ENCODE data around the gene ATP8B3. TPM values are rescaled to one million over a fixed set of nuclear protein-coding genes. Genes with fewer than 3 reads are reported as not detected.
A peak's percentile ranks its signal among the peaks of the same experiment; 100 is the strongest.

The ATP8B3 gene
- total and polyA plus RNA-seq, 2 experiments from 2014 or later: 2.1 to 6.0 TPM

DNA sequence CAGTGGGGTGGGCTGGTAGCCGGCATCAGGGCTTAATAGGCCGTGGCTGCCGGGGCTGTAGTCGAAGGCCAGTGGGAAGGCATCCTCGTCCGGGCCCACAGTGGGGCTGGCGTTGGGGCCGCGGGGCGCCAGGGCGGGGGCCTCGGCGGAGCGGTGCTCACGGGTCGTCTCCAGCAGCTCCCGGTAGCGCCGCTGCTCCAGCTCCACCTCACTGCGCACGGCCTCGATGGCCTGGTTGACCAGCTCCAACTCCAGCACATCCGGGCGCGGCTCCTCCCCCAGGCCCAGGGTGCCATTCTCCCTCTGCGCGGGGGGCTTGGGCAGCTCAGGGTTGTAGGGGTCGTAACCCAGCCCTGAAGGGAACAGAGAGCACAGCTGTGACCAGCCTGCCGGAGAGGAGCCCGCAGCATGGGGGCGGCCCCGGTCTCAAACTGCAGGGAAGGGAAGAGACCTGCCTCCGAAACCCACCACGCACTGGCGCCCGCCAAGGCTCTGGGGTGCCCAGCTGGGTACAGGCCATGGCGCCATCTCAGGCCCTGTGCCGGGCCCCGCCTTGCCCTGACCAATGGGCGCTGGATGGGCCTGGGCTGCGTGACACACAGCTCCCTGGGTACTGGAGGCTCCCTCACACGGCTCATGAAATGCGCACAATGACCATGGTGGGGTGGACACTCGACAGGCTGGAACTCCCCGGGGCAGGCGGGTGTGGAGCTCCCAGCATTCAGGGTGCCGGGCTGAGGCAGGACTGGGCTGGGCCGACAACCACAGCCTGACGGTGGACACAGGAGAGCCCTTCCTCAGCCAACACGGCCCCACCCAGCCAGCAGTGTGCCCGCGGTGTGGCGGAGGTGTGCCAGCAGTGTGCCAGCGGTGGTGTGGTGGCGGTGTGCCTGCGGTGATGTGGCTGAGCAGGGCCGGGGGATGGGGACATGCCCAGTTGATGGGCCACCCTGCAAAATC is 16.5 kb upstream of the ATP8B3 start (continued):
- TF ChIP-seq ETS1 (IDR thresholded peaks at IDR 0.05): no peak

- DNase-seq (ENCODE audit: low spot score) (no peak), ATAC-seq (peak; percentile 2; the same call in 1 of the 3 replicates)
- H3K27ac Mint-ChIP-seq: no peak overlapping the region
- H3K4me3 Mint-ChIP-seq: no peak overlapping the region
- Histone ChIP-seq H3K4me1 (ENCODE audit: insufficient read depth) (no peaks in the 10 kb centered on the region), H3K27ac (ENCODE audit: low read depth) (peak overlapping the region; percentile 45; the same call in 1 of the 2 replicates), H3K9me2 (ENCODE audit: insufficient read depth) (no peaks in the 10 kb centered on the region), H4K20me1 (replicated peaks; ENCODE audit: insufficient read depth) (peaks cover 12% of the 10 kb centered on the region), H3K36me3 (ENCODE audit: insufficient read depth) (no peaks in the 10 kb centered on the region), H2AFZ (no peak overlapping the region), H3K27me3 (ENCODE audit: insufficient read depth) (no peaks in the 10 kb centered on the region), H3K4me3 (no peak overlapping the region), H3K4me2 (no peak overlapping the region), H3F3A (replicated peaks; ENCODE audit: low read depth) (0 out of 2 replicates have a peak, but pooled peaks cover 4% of the 10 kb centered on the region), H3K79me2 (replicated peaks; ENCODE audit: insufficient read depth) (peaks cover 10% of the 10 kb centered on the region; the same call in 1 of the 2 replicates)
- H3K36me3 Mint-ChIP-seq (ENCODE audit: low read depth): peaks cover 17% of the 10 kb centered on the region
- peaks cover 10% of the 10 kb centered on the region for H3K27me3 Mint-ChIP-seq (ENCODE audit: insufficient read depth, low read depth, poor library complexity)
- peaks cover 6% of the 10 kb centered on the region; the same call in 2 of the 3 replicates for H3K4me1 Mint-ChIP-seq
- TF ChIP-seq ZNF331 (CRISPR knock-in tag; IDR thresholded peaks at IDR 0.05; ENCODE audit: low read depth): no peak
- no peak for TF ChIP-seq NANOG (IDR thresholded peaks at IDR 0.05; ENCODE audit: borderline replicate concordance)
- TF ChIP-seq CREB1 (CRISPR knock-in tag; IDR thresholded peaks at IDR 0.05; ENCODE audit: low read depth): no peak
- TF ChIP-seq CTCF (conservative IDR thresholded peaks at IDR 0.05; ENCODE audit: low read depth in 2 of 2): no peak
- no peak for TF ChIP-seq STAT1 (IDR thresholded peaks at IDR 0.05; ENCODE audit: unreplicated experiment)
- no peak for TF ChIP-seq EZH2phosphoT487 (IDR thresholded peaks at IDR 0.05; ENCODE audit: unreplicated experiment)
- H3K9me3 Mint-ChIP-seq: no peaks in the 10 kb centered on the region
These were observed 15.6 kb upstream of the ATP8B3 start for GRCh38 chr19:1827566-1828278.

Data from GM23338 (cell line).